GM19395 (cell line): ENCODE data around the gene GPAM.
"Not testable (repeated sequence)": the region's sequence is repeated elsewhere in the genome, so short reads cannot be mapped to it uniquely, and the experiment has no call there.

Experiments
- ATAC-seq: cut with Tn5 transposase; IDR thresholded peaks from one replicate; pipeline ENCODE4 v1.9.1; 2021; ENCODE audit warnings: mild to moderate bottlenecking, moderate library complexity; ENCODE audit not compliant: unreplicated experiment

GPAM gene

GRCh38 chr10:112216966-112217365 lies 33.4 kb upstream of the GPAM start:
- ATAC-seq, result no peak

DNA sequence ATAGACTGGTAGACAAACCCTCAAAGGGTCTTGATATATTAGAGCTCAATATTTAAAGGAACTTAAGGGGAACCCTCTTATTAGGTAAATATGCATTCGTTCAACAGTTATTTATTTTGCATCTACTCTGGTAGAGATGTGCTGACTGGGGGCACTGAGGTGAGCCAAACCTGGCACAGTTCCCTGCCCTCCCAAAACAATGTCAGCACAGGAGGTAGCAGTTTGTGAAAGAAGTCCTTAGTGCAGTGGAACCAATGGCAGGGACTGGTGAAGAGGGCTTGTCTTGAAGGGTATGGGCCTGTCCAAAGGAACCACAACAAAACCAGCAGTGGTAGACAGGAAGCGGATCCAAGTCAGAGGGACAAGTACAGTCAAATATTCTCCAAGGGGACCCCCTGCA lies 32.6 kb upstream of the GPAM start:
- no peak for ATAC-seq

- no peak for ATAC-seq
Observed at GRCh38 chr10:112215342-112215774, 31.8 kb upstream of the GPAM start.

GRCh38 chr10:112214298-112214926 lies 30.8 kb upstream of the GPAM start:
- ATAC-seq, result no peak

- ATAC-seq, result no peak
Observed at GRCh38 chr10:112213836-112214235, 30.3 kb upstream of the GPAM start.

DNA sequence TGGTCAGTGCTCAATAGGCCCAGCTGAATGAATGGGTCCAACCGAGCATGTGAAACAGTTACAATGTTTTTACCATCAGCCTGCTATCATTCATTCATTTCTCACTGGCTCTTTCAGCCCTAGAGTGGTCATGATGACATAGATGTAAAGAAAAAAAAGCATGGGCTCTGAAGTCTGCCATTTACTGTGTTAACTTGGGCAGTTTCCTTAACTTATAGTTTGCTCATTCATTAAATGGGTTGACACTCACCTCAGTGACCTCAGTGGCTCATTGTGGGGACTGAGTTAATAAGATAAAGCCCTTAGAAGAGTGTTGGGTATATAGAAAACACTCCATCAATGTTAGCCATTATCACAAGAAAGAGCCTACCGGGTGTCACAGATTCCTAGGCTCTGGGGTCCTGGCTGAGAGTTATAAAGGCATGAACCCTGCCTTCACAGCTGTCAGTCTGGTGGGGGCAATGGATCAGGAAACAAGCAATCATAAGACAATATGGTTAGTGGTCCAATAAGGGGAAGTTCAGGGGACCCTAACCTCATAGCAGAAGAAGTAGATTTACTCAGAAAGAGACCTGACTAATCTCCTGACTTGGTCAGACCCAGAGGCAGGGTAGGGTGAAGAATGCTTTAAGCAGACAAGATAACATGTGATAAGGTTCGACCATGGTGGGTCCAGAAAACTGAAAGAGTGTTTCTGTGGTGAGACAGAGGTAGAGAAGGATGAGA lies 29.7 kb upstream of the GPAM start:
- ATAC-seq, result peak; percentile 58

DNA sequence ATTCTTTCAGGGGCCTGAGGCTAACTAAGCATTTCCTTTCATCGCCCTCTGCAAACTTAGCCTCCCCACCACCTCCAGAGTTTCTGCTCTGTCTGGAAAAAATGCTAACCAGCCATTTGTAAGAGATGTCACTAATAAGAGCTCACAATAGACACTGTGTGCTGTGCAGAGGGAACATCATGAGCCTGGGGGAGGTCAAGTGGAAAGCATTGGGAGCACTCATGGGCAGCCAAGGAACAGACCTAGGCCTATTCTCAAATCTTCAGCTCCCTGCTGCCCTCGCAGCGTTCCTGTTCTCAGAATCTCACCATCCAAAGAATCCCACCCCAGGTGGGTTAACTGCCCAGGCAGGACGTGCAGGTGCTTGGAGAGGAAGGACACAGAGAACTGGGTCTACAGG lies 27.1 kb upstream of the GPAM start:
- ATAC-seq, result no peak

- ATAC-seq, result no peak
Observed at GRCh38 chr10:112209684-112210131, 26.1 kb upstream of the GPAM start.

- no peak for ATAC-seq
Observed at GRCh38 chr10:112208997-112209396, 25.4 kb upstream of the GPAM start.

DNA sequence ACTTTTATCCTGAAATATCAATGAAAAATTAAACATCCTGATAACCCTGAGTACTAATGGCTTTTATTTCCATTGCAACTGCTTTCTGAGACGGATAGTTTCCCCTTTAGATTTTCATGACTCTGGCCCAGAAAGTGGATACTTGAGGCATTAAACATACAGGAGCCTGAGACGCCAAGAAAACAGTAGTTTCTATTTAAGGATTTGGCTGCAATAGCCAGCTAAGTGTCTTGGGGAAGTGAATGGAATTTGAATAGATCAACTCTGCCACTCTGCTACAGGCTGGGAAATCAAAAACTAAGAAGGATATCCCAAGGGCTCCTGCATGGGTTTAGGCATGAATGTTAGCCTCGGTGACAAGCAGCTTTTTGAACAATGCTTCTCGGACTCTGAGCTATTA lies 24.7 kb upstream of the GPAM start:
- ATAC-seq, result no peak

GRCh38 chr10:112203328-112204076 lies 19.9 kb upstream of the GPAM start:
- ATAC-seq, result peak; percentile 81

GRCh38 chr10:112202561-112203241 lies 19.1 kb upstream of the GPAM start:
- ATAC-seq, result peak; percentile 83

DNA sequence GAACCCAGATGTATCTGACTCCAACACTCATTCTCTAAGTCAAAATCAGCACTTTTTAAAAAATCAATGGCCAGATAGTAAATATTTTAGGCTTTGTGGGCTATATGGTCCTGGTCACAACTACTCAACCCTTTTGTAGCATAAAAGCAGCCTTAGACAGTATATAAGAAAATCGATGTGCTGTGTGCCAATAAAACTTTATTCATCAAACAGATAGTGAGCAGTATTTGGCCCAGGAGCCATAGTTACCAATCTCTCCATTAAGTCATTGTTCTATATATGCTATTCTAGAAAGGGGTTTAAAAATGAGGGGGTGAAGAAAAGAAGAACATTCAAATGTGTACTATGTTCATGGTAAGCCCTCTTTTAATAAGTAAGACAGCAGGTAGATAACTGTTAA lies 18.5 kb upstream of the GPAM start:
- no peak for ATAC-seq

GRCh38 chr10:112201334-112201733 lies 17.8 kb upstream of the GPAM start:
- ATAC-seq, result no peak

GRCh38 chr10:112200259-112200658 lies 16.7 kb upstream of the GPAM start:
- not testable (repeated sequence) for ATAC-seq

DNA sequence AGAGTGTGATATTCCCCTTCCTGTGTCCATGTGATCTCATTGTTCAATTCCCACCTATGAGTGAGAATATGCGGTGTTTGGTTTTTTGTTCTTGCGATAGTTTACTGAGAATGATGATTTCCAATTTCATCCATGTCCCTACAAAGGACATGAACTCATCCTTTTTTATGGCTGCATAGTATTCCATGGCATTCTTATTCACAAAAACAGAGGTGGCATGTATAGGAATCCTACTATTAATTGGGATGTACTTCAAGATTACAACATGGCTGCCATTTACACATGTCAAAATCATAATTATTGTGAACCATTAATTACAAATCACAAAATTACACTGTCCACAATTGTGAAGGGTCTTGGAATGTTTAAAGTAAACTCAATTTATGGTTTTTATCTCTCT lies 14.1 kb upstream of the GPAM start:
- ATAC-seq, result not testable (repeated sequence)

DNA sequence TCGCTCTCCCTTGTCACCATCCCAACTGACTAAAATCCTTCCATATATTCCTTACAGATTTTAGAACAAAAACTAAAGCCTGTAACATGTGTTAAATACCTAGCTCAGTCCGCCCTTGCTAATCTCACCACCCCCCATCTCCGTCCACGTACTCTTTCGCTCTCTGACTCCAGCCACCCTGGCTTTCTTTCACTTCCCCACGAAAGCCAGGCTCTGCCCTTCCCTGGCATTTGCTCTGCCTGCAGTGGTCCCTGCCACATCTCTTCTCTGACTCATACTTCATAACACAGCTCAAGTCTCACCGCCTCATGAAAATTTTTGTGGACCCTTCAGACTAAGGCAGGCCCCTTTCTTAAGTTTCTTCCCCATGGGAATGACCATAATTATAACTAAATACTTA lies 11.7 kb upstream of the GPAM start:
- no peak for ATAC-seq

- no peak for ATAC-seq
Observed at GRCh38 chr10:112191791-112192190, 8.2 kb upstream of the GPAM start.

GRCh38 chr10:112191041-112191590 lies 7.6 kb upstream of the GPAM start:
- no peak for ATAC-seq

- ATAC-seq, result no peak
Observed at GRCh38 chr10:112189465-112189864, 5.9 kb upstream of the GPAM start.

DNA sequence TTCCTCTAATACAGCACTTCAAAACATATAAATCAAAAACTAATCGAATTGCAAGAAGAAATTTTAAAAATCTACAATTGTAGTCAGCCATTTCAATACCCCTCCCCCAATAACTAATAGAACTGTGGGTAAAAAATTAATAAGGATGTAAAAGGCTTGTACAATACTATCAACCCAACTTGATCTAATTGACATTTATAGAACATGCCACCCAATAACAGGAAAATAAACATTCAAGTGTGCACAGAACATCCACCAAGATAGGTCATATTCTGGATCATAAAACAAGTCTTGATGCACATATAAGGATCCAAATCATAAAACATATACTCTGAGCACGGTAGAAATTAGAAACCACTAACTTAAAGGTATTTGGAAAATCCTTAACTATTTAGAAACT lies 4.0 kb upstream of the GPAM start:
- ATAC-seq, result no peak
